Glutamatergic neuron (in vitro differentiated cells): ENCODE measurements around the gene GAL3ST3. TPM values are rescaled to one million over a fixed set of nuclear protein-coding genes. Genes with fewer than 3 reads are reported as not detected.

Experiments used
- DNase-seq: peaks from one replicate; pipeline ENCODE4 v3.0.0; 2022
- H3K27ac Mint-ChIP-seq: one replicate; pipeline ENCODE4 v1.8.0; 2020; ENCODE audit warnings: mild to moderate bottlenecking, mixed read lengths, inconsistent platforms; ENCODE audit not compliant: unreplicated experiment
- H3K27me3 Mint-ChIP-seq: one replicate; pipeline ENCODE4 v1.8.0; 2020; ENCODE audit warnings: mild to moderate bottlenecking, moderate library complexity, mixed read lengths, inconsistent platforms; ENCODE audit not compliant: unreplicated experiment
- H3K36me3 Mint-ChIP-seq: one replicate; pipeline ENCODE4 v1.8.0; 2020; ENCODE audit warnings: mild to moderate bottlenecking, mixed read lengths, inconsistent platforms; ENCODE audit not compliant: unreplicated experiment
- H3K4me1 Mint-ChIP-seq: one replicate; pipeline ENCODE4 v1.8.0; 2020; ENCODE audit warnings: mild to moderate bottlenecking, low read depth, mixed read lengths, inconsistent platforms; ENCODE audit not compliant: unreplicated experiment
- H3K4me3 Mint-ChIP-seq: one replicate; pipeline ENCODE4 v1.8.0; 2020; ENCODE audit warnings: mild to moderate bottlenecking, mixed read lengths, inconsistent platforms; ENCODE audit not compliant: unreplicated experiment
- H3K9me3 Mint-ChIP-seq: one replicate; pipeline ENCODE4 v1.8.0; 2020; ENCODE audit warnings: mild to moderate bottlenecking, moderate library complexity, mixed read lengths, inconsistent platforms; ENCODE audit not compliant: unreplicated experiment
- CTCF ChIP-seq: fragments of 200-600 bp; sonication (generic); IDR thresholded peaks from one replicate; pipeline ENCODE4 v1.5.0; 2021; ENCODE audit not compliant: partially characterized antibody, unreplicated experiment
- total RNA-seq: library from RNA; stranded (reverse); fragmentation: NEBNext Ultra II Directional; extraction: Animal tissue kit (Norgen Biotek cat#: 25700); gene quantifications from one replicate; pipeline ENCODE4 v1.2.1, GENCODE V29; 2021; ENCODE audit not compliant: unreplicated experiment

Gene GAL3ST3
- total RNA-seq, 1 donor from 2014 or later = 2.4 TPM

- H3K4me3 Mint-ChIP-seq = no peak overlapping the region
- no peaks in the 10 kb centered on the region for H3K36me3 Mint-ChIP-seq
- H3K4me1 Mint-ChIP-seq = peaks cover 7% of the 10 kb centered on the region
- TF ChIP-seq CTCF = no peak
- no peak for DNase-seq
- peaks cover 6% of the 10 kb centered on the region for H3K27me3 Mint-ChIP-seq
- peaks cover 2% of the 10 kb centered on the region for H3K9me3 Mint-ChIP-seq
- H3K27ac Mint-ChIP-seq = no peak overlapping the region
Observed at GRCh38 chr11:66007201-66007634, 41.7 kb downstream of the GAL3ST3 start.

GRCh38 chr11:66006891-66007176 is 42.1 kb downstream of the GAL3ST3 start:
- peaks cover 8% of the 10 kb centered on the region for H3K27me3 Mint-ChIP-seq
- H3K27ac Mint-ChIP-seq = no peak overlapping the region
- DNase-seq = no peak
- no peak for TF ChIP-seq CTCF
- H3K4me3 Mint-ChIP-seq = no peak overlapping the region
- H3K36me3 Mint-ChIP-seq = no peaks in the 10 kb centered on the region
- peaks cover 7% of the 10 kb centered on the region for H3K4me1 Mint-ChIP-seq
- H3K9me3 Mint-ChIP-seq = peaks cover 2% of the 10 kb centered on the region

DNA sequence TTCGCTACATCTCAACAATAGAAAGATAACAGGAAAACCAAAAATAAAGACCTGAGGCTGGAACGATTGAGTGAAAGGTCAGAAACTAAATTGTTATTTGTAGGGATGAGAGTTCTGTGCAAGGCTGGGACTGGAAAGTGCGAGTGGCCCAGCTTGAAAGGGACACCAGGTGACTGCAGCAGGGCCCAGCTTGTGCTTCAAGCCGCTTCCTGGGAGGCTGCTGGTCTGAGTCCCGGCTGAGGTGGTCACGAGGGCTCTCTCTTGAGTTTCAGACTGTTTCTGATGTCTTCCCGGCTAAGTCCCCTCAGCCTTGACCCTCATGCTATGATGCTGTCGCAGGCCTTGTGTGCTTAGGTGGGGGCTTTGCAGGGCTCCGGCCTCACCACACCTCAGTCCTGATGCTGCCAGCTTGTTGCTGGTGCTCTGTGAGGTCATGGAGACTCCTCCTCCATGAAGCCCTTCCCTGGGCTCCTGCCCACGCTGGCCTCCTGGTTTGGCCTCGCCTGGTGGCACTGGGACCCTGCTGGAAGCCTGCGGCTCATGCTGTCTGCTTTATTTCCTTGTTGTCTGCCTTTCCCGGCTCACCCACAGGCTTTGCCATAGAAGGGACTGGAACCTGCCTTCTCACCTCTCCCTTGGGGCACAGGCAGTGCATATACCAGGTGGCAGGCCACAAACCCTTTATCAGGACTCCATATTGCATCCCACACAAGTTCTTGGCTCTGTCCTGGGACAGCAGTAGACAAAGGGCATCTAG is 42.6 kb downstream of the GAL3ST3 start:
- no peak for DNase-seq
- H3K9me3 Mint-ChIP-seq = peaks cover 2% of the 10 kb centered on the region
- TF ChIP-seq CTCF = no peak
- H3K4me3 Mint-ChIP-seq = no peak overlapping the region
- H3K27me3 Mint-ChIP-seq = peaks cover 11% of the 10 kb centered on the region
- H3K27ac Mint-ChIP-seq = no peak overlapping the region
- H3K36me3 Mint-ChIP-seq = no peaks in the 10 kb centered on the region
- peaks cover 8% of the 10 kb centered on the region for H3K4me1 Mint-ChIP-seq

GRCh38 chr11:66004186-66004585 is 44.8 kb downstream of the GAL3ST3 start:
- Mint-ChIP-seq H3K27ac (peak overlapping the region; percentile 17), H3K27me3 (peaks cover 10% of the 10 kb centered on the region), H3K4me3 (no peak overlapping the region), H3K36me3 (no peaks in the 10 kb centered on the region), H3K9me3 (peaks cover 2% of the 10 kb centered on the region), H3K4me1 (peaks cover 11% of the 10 kb centered on the region)
- no peak for TF ChIP-seq CTCF
- no peak for DNase-seq

- peak overlapping the region; percentile 92 for H3K4me3 Mint-ChIP-seq
- H3K9me3 Mint-ChIP-seq = peaks cover 2% of the 10 kb centered on the region
- H3K4me1 Mint-ChIP-seq = peaks cover 11% of the 10 kb centered on the region
- no peak overlapping the region for H3K27ac Mint-ChIP-seq
- H3K27me3 Mint-ChIP-seq = peaks cover 8% of the 10 kb centered on the region
- no peak for DNase-seq
- no peaks in the 10 kb centered on the region for H3K36me3 Mint-ChIP-seq
- TF ChIP-seq CTCF = no peak
Observed at GRCh38 chr11:66003291-66003690, 45.7 kb downstream of the GAL3ST3 start.
